Parietal lobe (tissue), 1 donor: ENCODE results near the gene OR51V1. TPM values are rescaled to one million over a fixed set of nuclear protein-coding genes. Genes with fewer than 3 reads are reported as not detected.

Experiments used
- total RNA-seq: library from RNA; depleted of rRNA; stranded (reverse); fragments of >200 nt; gene quantifications from one replicate; pipeline ENCODE4 v1.2.3, GENCODE V29; 2014

Gene OR51V1
- total RNA-seq = not detected

GRCh38 chr11:5200582-5200981, at the start of gene OR51V1:
Gene OR51V1, minus strand, starts transcription at chr11:5200682. Its CDS starts 0 bp downstream, at chr11:5200682.

GRCh38 chr11:5249807-5250396, 49.4 kb upstream of the OR51V1 start, which contains the start of gene HBG1:
Gene HBG1, minus strand, starts transcription at chr11:5249857. Its CDS starts 53 bp downstream, at chr11:5249804.

GRCh38 chr11:5234381-5234834, 33.9 kb upstream of the OR51V1 start, which contains the start of gene HBD:
Gene HBD, minus strand, starts transcription at chr11:5234483. Its CDS starts 50 bp downstream, at chr11:5234433.

GRCh38 chr11:5226732-5227310, 26.3 kb upstream of the OR51V1 start, which contains the start of gene HBB:
Gene HBB, minus strand, starts transcription at chr11:5227071. Its CDS starts 50 bp downstream, at chr11:5227021.

GRCh38 chr11:5154657-5155056, 45.8 kb downstream of the OR51V1 start, which contains the start of gene OR52A1:
Gene OR52A1, minus strand, starts transcription at chr11:5154757. Its CDS starts 2,388 bp downstream, at chr11:5152369.

Other genes starting within 250 kb of the OR51V1 start
- not detected for gene OR51A2, start 245.0 kb downstream of the OR51V1 start, total RNA-seq
- not detected for gene OR51L1, start 205.8 kb downstream of the OR51V1 start, total RNA-seq
- gene OR52J3, start 154.2 kb downstream of the OR51V1 start, total RNA-seq = not detected
- not detected for gene OR52E2, start 141.1 kb downstream of the OR51V1 start, total RNA-seq
- not detected for gene OR52E1, start 131.1 kb downstream of the OR51V1 start, total RNA-seq
- not detected for gene OR52A5, start 62.3 kb downstream of the OR51V1 start, total RNA-seq
- not detected for gene OR52A1, start 45.9 kb downstream of the OR51V1 start, total RNA-seq
- 141 TPM for gene HBB, start 26.4 kb upstream of the OR51V1 start, total RNA-seq
- not detected for gene HBD, start 33.8 kb upstream of the OR51V1 start, total RNA-seq
- 0.63 TPM for gene HBG1, start 49.2 kb upstream of the OR51V1 start, total RNA-seq
- 464 TPM for gene HBG2, start 54.1 kb upstream of the OR51V1 start, total RNA-seq
- gene HBE1, start 69.3 kb upstream of the OR51V1 start, total RNA-seq = 3.8 TPM
- 0.94 TPM for gene OR51B4, start 101.3 kb upstream of the OR51V1 start, total RNA-seq
- 2.2 TPM for gene OR51B2, start 123.6 kb upstream of the OR51V1 start, total RNA-seq
- gene OR51B5, start 142.8 kb upstream of the OR51V1 start, total RNA-seq = 3.1 TPM
- not detected for gene OR51B6, start 150.8 kb upstream of the OR51V1 start, total RNA-seq
- not detected for gene OR51M1, start 183.1 kb upstream of the OR51V1 start, total RNA-seq
- not detected for gene OR51Q1, start 221.4 kb upstream of the OR51V1 start, total RNA-seq
- 2.5 TPM for gene OR51I1, start 240.8 kb upstream of the OR51V1 start, total RNA-seq
- gene OR51I2, start 248.6 kb upstream of the OR51V1 start, total RNA-seq = not detected